ENCODE data around the gene FAM174B.

DNA sequence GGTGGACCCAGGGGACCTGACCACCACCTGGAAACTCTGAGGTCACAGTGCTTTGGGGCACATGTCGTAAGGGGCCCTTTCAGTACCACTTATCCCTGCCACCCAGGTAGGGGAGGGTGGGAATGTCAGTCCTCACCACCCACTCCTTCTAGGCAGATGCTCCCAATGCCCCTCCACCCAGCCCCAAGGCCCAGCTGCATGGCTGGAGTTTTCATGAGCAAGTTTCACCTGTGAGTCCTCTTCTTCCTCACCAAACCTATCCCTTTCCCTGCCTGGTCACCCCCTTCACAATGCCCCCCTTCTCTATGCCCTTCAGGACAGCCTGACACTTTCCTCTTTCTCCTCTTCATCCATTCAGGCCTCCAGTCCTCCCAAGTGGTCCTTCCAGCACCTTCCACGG, 9.8 kb downstream of the FAM174B start:
- TF ChIP-seq, protein P1, sequence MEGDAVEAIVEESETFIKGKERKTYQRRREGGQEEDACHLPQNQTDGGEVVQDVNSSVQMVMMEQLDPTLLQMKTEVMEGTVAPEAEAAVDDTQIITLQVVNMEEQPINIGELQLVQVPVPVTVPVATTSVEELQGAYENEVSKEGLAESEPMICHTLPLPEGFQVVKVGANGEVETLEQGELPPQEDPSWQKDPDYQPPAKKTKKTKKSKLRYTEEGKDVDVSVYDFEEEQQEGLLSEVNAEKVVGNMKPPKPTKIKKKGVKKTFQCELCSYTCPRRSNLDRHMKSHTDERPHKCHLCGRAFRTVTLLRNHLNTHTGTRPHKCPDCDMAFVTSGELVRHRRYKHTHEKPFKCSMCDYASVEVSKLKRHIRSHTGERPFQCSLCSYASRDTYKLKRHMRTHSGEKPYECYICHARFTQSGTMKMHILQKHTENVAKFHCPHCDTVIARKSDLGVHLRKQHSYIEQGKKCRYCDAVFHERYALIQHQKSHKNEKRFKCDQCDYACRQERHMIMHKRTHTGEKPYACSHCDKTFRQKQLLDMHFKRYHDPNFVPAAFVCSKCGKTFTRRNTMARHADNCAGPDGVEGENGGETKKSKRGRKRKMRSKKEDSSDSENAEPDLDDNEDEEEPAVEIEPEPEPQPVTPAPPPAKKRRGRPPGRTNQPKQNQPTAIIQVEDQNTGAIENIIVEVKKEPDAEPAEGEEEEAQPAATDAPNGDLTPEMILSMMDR (IDR thresholded peaks at IDR 0.05; ENCODE audit: low read depth, low read length, missing input control): no peak
- no peak for TF ChIP-seq RXRA (IDR thresholded peaks at IDR 0.05)
- TF ChIP-seq, protein P2, sequence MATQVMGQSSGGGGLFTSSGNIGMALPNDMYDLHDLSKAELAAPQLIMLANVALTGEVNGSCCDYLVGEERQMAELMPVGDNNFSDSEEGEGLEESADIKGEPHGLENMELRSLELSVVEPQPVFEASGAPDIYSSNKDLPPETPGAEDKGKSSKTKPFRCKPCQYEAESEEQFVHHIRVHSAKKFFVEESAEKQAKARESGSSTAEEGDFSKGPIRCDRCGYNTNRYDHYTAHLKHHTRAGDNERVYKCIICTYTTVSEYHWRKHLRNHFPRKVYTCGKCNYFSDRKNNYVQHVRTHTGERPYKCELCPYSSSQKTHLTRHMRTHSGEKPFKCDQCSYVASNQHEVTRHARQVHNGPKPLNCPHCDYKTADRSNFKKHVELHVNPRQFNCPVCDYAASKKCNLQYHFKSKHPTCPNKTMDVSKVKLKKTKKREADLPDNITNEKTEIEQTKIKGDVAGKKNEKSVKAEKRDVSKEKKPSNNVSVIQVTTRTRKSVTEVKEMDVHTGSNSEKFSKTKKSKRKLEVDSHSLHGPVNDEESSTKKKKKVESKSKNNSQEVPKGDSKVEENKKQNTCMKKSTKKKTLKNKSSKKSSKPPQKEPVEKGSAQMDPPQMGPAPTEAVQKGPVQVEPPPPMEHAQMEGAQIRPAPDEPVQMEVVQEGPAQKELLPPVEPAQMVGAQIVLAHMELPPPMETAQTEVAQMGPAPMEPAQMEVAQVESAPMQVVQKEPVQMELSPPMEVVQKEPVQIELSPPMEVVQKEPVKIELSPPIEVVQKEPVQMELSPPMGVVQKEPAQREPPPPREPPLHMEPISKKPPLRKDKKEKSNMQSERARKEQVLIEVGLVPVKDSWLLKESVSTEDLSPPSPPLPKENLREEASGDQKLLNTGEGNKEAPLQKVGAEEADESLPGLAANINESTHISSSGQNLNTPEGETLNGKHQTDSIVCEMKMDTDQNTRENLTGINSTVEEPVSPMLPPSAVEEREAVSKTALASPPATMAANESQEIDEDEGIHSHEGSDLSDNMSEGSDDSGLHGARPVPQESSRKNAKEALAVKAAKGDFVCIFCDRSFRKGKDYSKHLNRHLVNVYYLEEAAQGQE (IDR thresholded peaks at IDR 0.05): no peak
- no peak for TF ChIP-seq TAF1 (conservative IDR thresholded peaks at IDR 0.05)
- TF ChIP-seq RAD21 (IDR thresholded peaks at IDR 0.05): no peak
- no peak for TF ChIP-seq YY1 (IDR thresholded peaks at IDR 0.05)
- TF ChIP-seq, protein P3, sequence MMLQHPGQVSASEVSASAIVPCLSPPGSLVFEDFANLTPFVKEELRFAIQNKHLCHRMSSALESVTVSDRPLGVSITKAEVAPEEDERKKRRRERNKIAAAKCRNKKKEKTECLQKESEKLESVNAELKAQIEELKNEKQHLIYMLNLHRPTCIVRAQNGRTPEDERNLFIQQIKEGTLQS (IDR thresholded peaks at IDR 0.05): no peak

All from liver (tissue), 3 donors.